AG04450 (cell line): Measurements from ENCODE around the gene VWF. TPM values are rescaled to one million over a fixed set of nuclear protein-coding genes. Genes with fewer than 3 reads are reported as not detected.

Experiments
- CTCF ChIA-PET: fragments of 300-600, 350-600 bp; formaldehyde crosslinking; extraction: SDS; loops from one replicate; lab custom pipeline; 2022; ENCODE audit warnings: antibody characterized with exemption, inconsistent platforms; lab: Charles Lee
- POLR2A ChIA-PET: fragments of 350-600 bp; formaldehyde crosslinking; extraction: SDS; loops from one replicate; lab custom pipeline; 2021; ENCODE audit warnings: antibody characterized with exemption, inconsistent platforms; lab: Yijun Ruan, JAX
- DNase-seq: peaks from one replicate; pipeline ENCODE4 v3.0.0-alpha.2; 2011; ENCODE audit warnings: low read depth, low spot score
- H3K27ac ChIP-seq: one replicate; pipeline ENCODE4 v1.5.1; 2012; ENCODE audit warnings: low read depth, low read length, control low read depth
- H3K27me3 ChIP-seq: one replicate; pipeline ENCODE4 v1.6.0; 2012; ENCODE audit warnings: low read length; ENCODE audit not compliant: control insufficient read depth, insufficient read depth
- H3K4me3 ChIP-seq: 2 replicates; pipeline ENCODE4 v1.5.1; 2011; ENCODE audit warnings: mild to moderate bottlenecking, low read depth, low read length, control low read depth
- H3K9me3 ChIP-seq: 2 replicates; pipeline ENCODE4 v1.5.1; 2012; ENCODE audit warnings: low read length; ENCODE audit not compliant: control insufficient read depth, insufficient read depth
- CTCF ChIP-seq: IDR thresholded peaks from 2 replicates; pipeline ENCODE4 v1.5.1; 2011; ENCODE audit warnings: low read depth, low read length, control low read depth, inconsistent platforms
- polyA plus RNA-seq: library from polyadenylated mRNA; depleted of rRNA; stranded (reverse); fragments of >200 nt; gene quantifications from 2 replicates; pipeline ENCODE4 v1.2.3, GENCODE V29; 2011

VWF gene
- polyA plus RNA-seq, 1 experiment = 0.35 TPM

GRCh38 chr12:6140651-6141447 is 16.4 kb upstream of the VWF start:
- peak overlapping the region; percentile 31 for H3K27ac ChIP-seq
- ChIA-PET POLR2A (interaction anchor here (1.0 kb wide), 1 partner anchor 27 kb away, joined by 3 read pairs; no protein-coding TSS in a partner anchor), CTCF (interaction anchor here (0.5 to 1.8 kb wide), 4 partner anchors 13 to 152 kb away, joined by 3 to 10 read pairs (median 4); no protein-coding TSS in a partner anchor)
- DNase-seq = peak; percentile 47
- H3K4me3 ChIP-seq = no peak overlapping the region
- TF ChIP-seq CTCF = no peak
- H3K9me3 ChIP-seq = no peaks in the 10 kb centered on the region
- no peaks in the 10 kb centered on the region for H3K27me3 ChIP-seq

GRCh38 chr12:6135071-6135470 is 10.6 kb upstream of the VWF start:
- no peaks in the 10 kb centered on the region for H3K27me3 ChIP-seq

GRCh38 chr12:6133642-6134041 is 9.2 kb upstream of the VWF start:
- ChIA-PET CTCF (no interaction called here), POLR2A (no interaction called here)
- no peak for TF ChIP-seq CTCF
- Histone ChIP-seq H3K27me3 (no peaks in the 10 kb centered on the region), H3K9me3 (peaks cover 4% of the 10 kb centered on the region), H3K4me3 (no peak overlapping the region), H3K27ac (no peak overlapping the region)
- DNase-seq = no peak

More at GRCh38 chr12:6135071-6135470, 10.6 kb upstream of the VWF start:
- H3K27ac ChIP-seq = no peak overlapping the region
- TF ChIP-seq CTCF = no peak
- ChIA-PET CTCF (interaction anchor here (0.5 kb wide), 1 partner anchor 14 kb away, joined by 3 read pairs; no protein-coding TSS in a partner anchor), POLR2A (no interaction called here)
- H3K9me3 ChIP-seq = peaks cover 4% of the 10 kb centered on the region
- no peak for DNase-seq
- H3K4me3 ChIP-seq = no peak overlapping the region

- Histone ChIP-seq H3K9me3 (peaks cover 4% of the 10 kb centered on the region), H3K27me3 (no peaks in the 10 kb centered on the region), H3K27ac (no peak overlapping the region), H3K4me3 (no peak overlapping the region)
- DNase-seq = no peak
- ChIA-PET CTCF (no interaction called here), POLR2A (no interaction called here)
- no peak for TF ChIP-seq CTCF
Measured at GRCh38 chr12:6132496-6132895, 8.0 kb upstream of the VWF start.

GRCh38 chr12:6125310-6125608 is 789 bp upstream of the VWF start:
- no peak for DNase-seq
- ChIA-PET CTCF (interaction anchor here (1.3 kb wide), 1 partner anchor 70 kb away, joined by 3 read pairs; no protein-coding TSS in a partner anchor), POLR2A (no interaction called here)
- no peak overlapping the region for H3K27ac ChIP-seq
- H3K9me3 ChIP-seq = no peaks in the 10 kb centered on the region
- TF ChIP-seq CTCF = no peak
- peaks cover 2% of the 10 kb centered on the region for H3K27me3 ChIP-seq
- no peak overlapping the region for H3K4me3 ChIP-seq
